WERI-Rb-1 (cell line): ENCODE results near the gene ERGIC1.

ENCODE experiments used
- DNase-seq: peaks from one replicate; pipeline ENCODE4 v3.0.0-alpha.2; 2020
- H3K27ac ChIP-seq: fragments of 250-450 bp; sonication (Bioruptor Pico); 2 replicates; pipeline ENCODE4 v1.5.1; 2020; ENCODE audit warnings: mild to moderate bottlenecking, moderate library complexity
- H3K27me3 ChIP-seq: fragments of 250-450 bp; sonication (Bioruptor Pico); 2 replicates; pipeline ENCODE4 v1.5.1; 2021; ENCODE audit warnings: mild to moderate bottlenecking, low read depth, moderate library complexity; ENCODE audit not compliant: insufficient read depth, severe bottlenecking
- H3K36me3 ChIP-seq: fragments of 250-450 bp; sonication (Bioruptor Pico); 2 replicates; pipeline ENCODE4 v1.5.1; 2020; ENCODE audit warnings: mild to moderate bottlenecking, moderate library complexity
- H3K4me3 ChIP-seq: 2 replicates; pipeline ENCODE4 v1.5.1; 2011; ENCODE audit warnings: low read depth, mild to moderate bottlenecking, control low read depth, low read length
- H3K9me3 ChIP-seq: fragments of 250-450 bp; sonication (Bioruptor Pico); 2 replicates; pipeline ENCODE4 v1.5.1; 2021; ENCODE audit warnings: mild to moderate bottlenecking, moderate library complexity; ENCODE audit not compliant: severe bottlenecking
- CTCF ChIP-seq: IDR thresholded peaks from 2 replicates; pipeline ENCODE4 v1.5.1; 2011; ENCODE audit warnings: low read depth, mild to moderate bottlenecking, control low read depth, inconsistent platforms, low read length

The ERGIC1 gene

DNA sequence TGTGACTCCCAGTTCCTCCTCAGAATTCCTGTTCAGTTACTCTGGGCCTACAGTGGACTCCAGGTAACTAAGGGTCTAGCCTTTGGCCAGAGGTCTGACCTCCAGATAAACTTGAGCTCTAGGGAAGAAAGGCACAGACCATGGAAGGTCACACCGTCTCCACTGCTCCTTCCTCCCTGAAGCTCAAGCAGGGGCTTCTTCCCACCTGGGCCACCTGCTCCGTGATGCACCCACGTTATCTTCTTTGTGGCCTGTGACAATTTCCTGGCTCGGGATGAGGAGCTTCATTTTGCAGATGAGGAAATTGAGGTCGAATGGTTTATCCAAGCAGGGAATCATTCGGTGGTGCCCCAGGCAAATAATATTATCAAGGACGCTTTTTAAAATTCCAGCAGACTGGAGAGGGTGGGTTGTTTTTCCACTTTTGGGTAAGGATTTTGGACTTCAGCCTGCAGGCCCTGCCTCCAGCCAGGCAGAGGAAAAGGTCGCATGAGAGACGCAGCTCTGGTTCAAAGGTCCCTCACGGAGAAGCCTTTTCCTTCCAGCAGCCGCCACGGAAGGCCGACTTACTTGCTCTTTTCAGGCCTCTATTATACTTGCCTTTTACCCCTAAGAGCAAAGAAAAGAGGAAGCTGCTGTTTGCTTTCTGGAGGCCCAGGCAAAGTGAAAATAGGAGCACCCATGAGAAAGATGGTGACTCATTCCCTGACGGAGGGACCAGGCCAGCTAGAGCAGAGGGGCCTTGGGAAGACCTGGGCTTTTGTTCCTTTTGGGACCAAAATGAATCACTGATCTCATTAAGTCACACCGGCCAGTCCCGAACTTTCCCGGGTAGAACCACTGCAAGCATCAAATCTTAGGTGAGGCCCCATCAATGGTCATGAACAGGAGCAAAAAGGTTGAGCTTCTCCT lies 40.2 kb upstream of the ERGIC1 start:
- H3K36me3 ChIP-seq, result no peaks in the 10 kb centered on the region
- no peak for DNase-seq
- no peak for TF ChIP-seq CTCF
- no peaks in the 10 kb centered on the region for H3K27me3 ChIP-seq
- H3K27ac ChIP-seq, result no peak overlapping the region
- H3K4me3 ChIP-seq, result no peak overlapping the region
- no peaks in the 10 kb centered on the region for H3K9me3 ChIP-seq

- Histone ChIP-seq H3K4me3 (no peak overlapping the region), H3K27me3 (no peaks in the 10 kb centered on the region), H3K9me3 (no peaks in the 10 kb centered on the region), H3K36me3 (no peaks in the 10 kb centered on the region), H3K27ac (no peak overlapping the region)
- TF ChIP-seq CTCF, result no peak
- DNase-seq, result no peak
Observed at GRCh38 chr5:172795318-172795977, 38.6 kb upstream of the ERGIC1 start.

- H3K27ac ChIP-seq, result no peak overlapping the region
- no peak for DNase-seq
- no peaks in the 10 kb centered on the region for H3K36me3 ChIP-seq
- H3K4me3 ChIP-seq, result no peak overlapping the region
- no peak for TF ChIP-seq CTCF
- H3K9me3 ChIP-seq, result no peaks in the 10 kb centered on the region
- H3K27me3 ChIP-seq, result no peaks in the 10 kb centered on the region
Observed at GRCh38 chr5:172796306-172796705, 37.7 kb upstream of the ERGIC1 start.

DNA sequence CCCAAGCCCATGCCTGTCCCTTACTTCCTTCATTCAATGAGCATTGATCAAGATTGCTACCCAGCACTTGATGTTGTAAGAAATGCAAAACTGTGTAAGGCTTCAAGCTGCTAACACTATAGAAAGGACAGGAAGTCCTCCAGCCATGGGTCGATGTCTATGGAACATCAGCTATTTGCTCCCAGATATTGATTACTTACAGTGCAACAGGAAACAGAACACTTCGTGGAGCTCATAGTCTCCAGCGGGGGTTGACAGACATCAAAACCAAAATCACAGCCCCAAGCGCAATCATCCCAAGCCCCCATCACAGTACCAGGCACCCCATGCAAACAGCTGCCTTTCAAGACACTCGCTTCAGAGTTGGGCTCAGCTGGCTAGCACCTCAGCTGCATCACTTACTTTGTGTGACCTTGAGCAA lies 36.3 kb upstream of the ERGIC1 start:
- DNase-seq, result no peak
- Histone ChIP-seq H3K27me3 (no peaks in the 10 kb centered on the region), H3K36me3 (no peaks in the 10 kb centered on the region), H3K27ac (no peak overlapping the region), H3K9me3 (no peaks in the 10 kb centered on the region), H3K4me3 (no peak overlapping the region)
- TF ChIP-seq CTCF, result no peak

DNA sequence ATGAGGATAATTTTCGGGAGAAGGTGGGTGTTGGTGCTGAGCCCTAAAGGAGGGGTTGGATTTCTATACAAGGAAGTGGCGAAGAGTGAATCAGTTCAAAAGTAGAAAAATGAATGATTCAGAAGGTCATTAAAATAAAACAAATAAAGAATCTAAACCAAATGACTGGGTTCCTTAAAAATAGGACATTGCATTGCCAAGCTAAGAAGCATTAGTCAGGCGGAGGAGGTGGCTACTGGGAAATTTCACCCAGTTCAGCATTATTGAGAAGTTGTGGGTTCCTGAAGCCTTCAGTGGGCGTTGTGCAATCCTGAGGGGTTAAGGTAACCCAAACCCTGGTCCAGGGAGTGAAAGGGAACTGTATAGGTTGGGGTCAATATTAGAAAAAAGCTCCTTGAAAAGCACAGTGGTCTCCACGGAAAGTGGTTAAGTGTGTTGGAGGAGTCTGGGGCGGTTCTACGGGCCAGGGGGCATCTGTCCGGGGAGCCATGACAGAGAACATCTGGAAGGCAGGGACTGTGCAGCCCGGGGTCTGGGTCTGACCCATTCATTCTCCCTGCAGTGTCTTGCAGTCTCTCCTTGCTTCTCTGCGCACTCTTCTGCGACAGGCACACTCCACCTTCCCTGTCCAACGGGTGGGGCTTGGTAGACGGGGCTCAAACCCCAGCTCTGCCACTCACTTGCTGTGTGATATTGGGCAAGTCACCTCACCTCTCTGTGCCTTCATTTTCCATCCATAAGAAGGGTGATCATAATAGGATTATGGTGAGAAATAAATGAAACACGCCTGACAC lies 35.4 kb upstream of the ERGIC1 start:
- Histone ChIP-seq H3K27me3 (no peaks in the 10 kb centered on the region), H3K9me3 (no peaks in the 10 kb centered on the region), H3K27ac (no peak overlapping the region), H3K4me3 (no peak overlapping the region), H3K36me3 (no peaks in the 10 kb centered on the region)
- no peak for TF ChIP-seq CTCF
- no peak for DNase-seq
